Measurements from ENCODE around the gene THRSP. TPM values are rescaled to one million over a fixed set of nuclear protein-coding genes. Genes with fewer than 3 reads are reported as not detected.
"Not testable (repeated sequence)": the region's sequence is repeated elsewhere in the genome, so short reads cannot be mapped to it uniquely, and the experiment has no call there.

THRSP gene
- total and polyA plus RNA-seq, 11 donors: 0.33 to 51.0 (median 3.9) TPM; not detected in 3

DNA sequence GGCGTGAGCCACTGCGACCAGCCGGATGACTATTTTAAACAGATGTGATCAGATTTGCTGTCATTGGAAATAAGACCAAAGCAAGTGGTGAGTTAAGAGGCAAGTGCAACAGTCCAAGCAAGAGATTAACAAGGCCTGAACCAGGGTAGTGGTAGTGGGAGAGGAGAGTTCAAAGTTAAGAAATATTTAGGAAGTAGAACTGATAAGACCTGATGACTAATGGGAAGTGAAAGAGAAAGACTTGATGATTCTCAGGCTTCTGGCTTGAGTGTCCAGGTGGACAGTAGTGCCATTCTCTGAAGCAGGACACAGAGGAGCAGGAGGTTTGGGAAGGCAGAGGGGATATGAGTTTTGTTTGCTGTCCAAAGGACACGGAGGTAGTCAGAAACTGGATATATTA, 8.8 kb downstream of the THRSP start:
- Histone ChIP-seq H3K4me1 (peaks cover 0 to 48% (median 20%) of the 10 kb centered on the region in 12 donors), H3K27ac (no peak overlapping the region), H3K4me3 (no peak overlapping the region), H3K36me3 (peaks cover 0 to 65% (median 48%) of the 10 kb centered on the region in 9 donors), H3K27me3 (no peaks in the 10 kb centered on the region), H3K9me3 (no peaks in the 10 kb centered on the region)
- no peak for ATAC-seq
- TF ChIP-seq, protein P1, sequence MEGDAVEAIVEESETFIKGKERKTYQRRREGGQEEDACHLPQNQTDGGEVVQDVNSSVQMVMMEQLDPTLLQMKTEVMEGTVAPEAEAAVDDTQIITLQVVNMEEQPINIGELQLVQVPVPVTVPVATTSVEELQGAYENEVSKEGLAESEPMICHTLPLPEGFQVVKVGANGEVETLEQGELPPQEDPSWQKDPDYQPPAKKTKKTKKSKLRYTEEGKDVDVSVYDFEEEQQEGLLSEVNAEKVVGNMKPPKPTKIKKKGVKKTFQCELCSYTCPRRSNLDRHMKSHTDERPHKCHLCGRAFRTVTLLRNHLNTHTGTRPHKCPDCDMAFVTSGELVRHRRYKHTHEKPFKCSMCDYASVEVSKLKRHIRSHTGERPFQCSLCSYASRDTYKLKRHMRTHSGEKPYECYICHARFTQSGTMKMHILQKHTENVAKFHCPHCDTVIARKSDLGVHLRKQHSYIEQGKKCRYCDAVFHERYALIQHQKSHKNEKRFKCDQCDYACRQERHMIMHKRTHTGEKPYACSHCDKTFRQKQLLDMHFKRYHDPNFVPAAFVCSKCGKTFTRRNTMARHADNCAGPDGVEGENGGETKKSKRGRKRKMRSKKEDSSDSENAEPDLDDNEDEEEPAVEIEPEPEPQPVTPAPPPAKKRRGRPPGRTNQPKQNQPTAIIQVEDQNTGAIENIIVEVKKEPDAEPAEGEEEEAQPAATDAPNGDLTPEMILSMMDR (IDR thresholded peaks at IDR 0.05): no peak
- TF ChIP-seq POLR2A (IDR thresholded peaks at IDR 0.05): no peak
- intact Hi-C loops (cut with DNase I): loop anchor here in 1 of 10 donors (10.0 kb wide), 1 partner anchor 112 kb away; the partner anchor contains the start of genes KCTD21 and USP35
- DNase-seq: no peak
- WGBS, 4 donors: 84 to 90% (median 88%) methylated on average over 4 of the region's 4 CpGs

DNA sequence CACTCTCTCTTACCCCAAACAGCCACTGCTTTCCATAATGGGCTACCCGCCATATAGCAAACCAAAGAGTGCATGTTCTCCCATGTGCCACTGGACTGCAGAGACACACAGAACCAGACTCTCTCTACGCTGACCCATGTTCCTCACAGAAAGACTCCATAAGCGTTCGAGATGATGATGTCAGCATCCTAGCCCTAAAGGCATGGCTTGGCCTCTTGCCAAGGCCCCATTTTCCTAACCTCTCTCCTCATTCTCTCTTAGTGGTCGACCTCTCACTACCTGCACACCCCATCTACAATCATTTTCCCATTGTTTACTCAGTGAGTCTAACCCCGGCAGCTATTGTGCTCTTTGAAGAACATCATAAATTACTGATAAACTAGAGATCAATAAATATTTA, 11.1 kb downstream of the THRSP start:
- Histone ChIP-seq H3K27ac (no peak overlapping the region), H3K27me3 (no peaks in the 10 kb centered on the region), H3K36me3 (peaks cover 0 to 42% (median 29%) of the 10 kb centered on the region in 9 donors), H3K9me3 (no peaks in the 10 kb centered on the region), H3K4me1 (peaks cover 0 to 53% (median 33%) of the 10 kb centered on the region in 12 donors), H3K4me3 (no peak overlapping the region)
- intact Hi-C loops (cut with DNase I): loop anchor here in 1 of 10 donors (10.0 kb wide), 1 partner anchor 110 kb away; the partner anchor contains the start of genes KCTD21 and USP35
- TF ChIP-seq POLR2A (IDR thresholded peaks at IDR 0.05): no peak
- TF ChIP-seq, protein P1 (IDR thresholded peaks at IDR 0.05): no peak
- WGBS, 4 donors: 74 to 87% (median 79%) methylated on average over 6 of the region's 6 CpGs
- ATAC-seq (no peak), DNase-seq (no peak)

DNA sequence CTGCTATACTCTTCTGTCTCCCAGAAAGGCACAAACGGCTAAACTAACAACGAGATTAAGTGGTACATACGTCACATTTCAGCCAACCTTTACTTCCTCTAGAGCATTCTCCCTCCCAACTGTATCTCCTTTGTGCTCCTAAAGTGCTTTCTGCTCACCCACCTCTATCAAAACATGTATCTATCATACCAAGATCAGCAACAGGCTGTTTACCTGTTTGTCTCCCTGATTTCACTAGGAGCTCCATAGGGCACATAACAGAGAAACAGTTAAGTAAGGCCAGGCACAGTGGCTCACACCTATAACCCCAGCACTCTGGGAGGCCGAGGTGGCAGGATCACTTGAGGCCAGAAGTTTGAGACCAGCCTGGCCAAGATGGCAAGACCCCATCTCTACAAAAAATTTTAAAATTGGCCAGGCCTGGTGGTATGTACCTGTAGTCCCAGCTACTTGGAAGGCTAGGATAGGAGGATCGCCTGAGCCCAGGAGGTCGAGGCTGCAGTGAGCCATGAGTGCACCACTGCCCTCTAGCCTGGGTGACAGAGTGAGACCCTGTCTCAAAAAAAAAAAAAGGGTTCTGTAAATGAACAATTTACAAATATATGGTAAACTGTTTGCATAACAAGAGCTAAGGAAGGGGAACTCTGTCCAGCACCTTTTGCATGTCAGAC, 13.2 kb downstream of the THRSP start:
- Histone ChIP-seq H3K27ac (no peak overlapping the region), H3K9me3 (no peaks in the 10 kb centered on the region), H3K36me3 (peaks cover 0 to 21% (median 9%) of the 10 kb centered on the region in 9 donors), H3K4me3 (peak overlapping the region in 1 of 12 donors; percentile 100), H3K4me1 (peaks cover 0 to 51% (median 34%) of the 10 kb centered on the region in 12 donors), H3K27me3 (no peaks in the 10 kb centered on the region)
- TF ChIP-seq, protein P1 (IDR thresholded peaks at IDR 0.05): no peak
- no peak for TF ChIP-seq POLR2A (IDR thresholded peaks at IDR 0.05)
- DNase-seq (no peak), ATAC-seq (no peak)
- WGBS, 4 donors: 70 to 74% (median 73%) methylated on average over 6 of the region's 6 CpGs
- intact Hi-C loops (cut with DNase I): loop anchor here in 1 of 10 donors (10.0 kb wide), 1 partner anchor 108 kb away; the partner anchor contains the start of genes KCTD21 and USP35

DNA sequence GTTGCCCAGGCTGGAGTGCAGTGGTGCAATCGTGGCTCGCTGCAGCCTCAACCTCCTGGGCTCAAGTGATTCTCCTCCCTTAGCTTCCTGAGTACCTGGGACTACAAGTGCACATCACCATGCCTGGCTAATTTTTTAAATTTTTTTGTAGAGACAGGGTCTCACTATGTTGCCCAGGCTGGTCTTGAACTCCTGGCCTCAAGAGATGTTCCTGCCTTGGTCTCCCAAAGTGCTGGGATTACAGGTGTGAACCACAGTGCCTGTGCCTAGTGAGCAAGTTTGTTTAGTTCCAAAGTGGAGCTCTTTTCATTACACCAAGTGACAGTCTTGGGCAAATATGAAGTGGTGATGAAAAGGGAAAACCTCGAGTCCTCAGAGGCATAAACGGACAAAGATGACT, 13.9 kb downstream of the THRSP start:
- H3K4me3 ChIP-seq: peak overlapping the region in 8 of 12 donors; percentile 74 to 100 (median 89)
- peaks cover 0 to 14% (median 4%) of the 10 kb centered on the region in 9 donors for H3K36me3 ChIP-seq
- 72 to 77% (median 74%) methylated on average over 4 of the region's 4 CpGs for WGBS, 4 donors
- not testable (repeated sequence) for DNase-seq, H3K27ac ChIP-seq, ATAC-seq, H3K9me3 ChIP-seq, H3K27me3 ChIP-seq
- intact Hi-C loops (cut with DNase I): loop anchor here in 1 of 10 donors (10.0 kb wide), 1 partner anchor 107 kb away; the partner anchor contains the start of genes KCTD21 and USP35
- peaks cover 0 to 51% (median 34%) of the 10 kb centered on the region in 12 donors for H3K4me1 ChIP-seq
